ENCODE data around the gene TMEM82. TPM values are rescaled to one million over a fixed set of nuclear protein-coding genes. Genes with fewer than 3 reads are reported as not detected.

TMEM82 gene
- polyA plus RNA-seq, 1 donor (not counting 4 experiments of a cell fraction or from before 2014, with no cell fraction given) = not detected

- TF ChIP-seq EZH2 (IDR thresholded peaks at IDR 0.05; ENCODE audit: low read length) = no peak
- TF ChIP-seq CTCF (optimal IDR thresholded peaks at IDR 0.05 in 1 of 3, IDR thresholded peaks at IDR 0.05 in 1 of 3, conservative IDR thresholded peaks at IDR 0.05 in 1 of 3; ENCODE audit: extremely low read depth in 1 of 3, insufficient read depth in 2 of 3, low read length in 3 of 3) = no peak
- no peak for DNase-seq (ENCODE audit: low read depth, low spot score)
- Histone ChIP-seq H4K20me1 (ENCODE audit: control insufficient read depth, extremely low read depth, insufficient read depth, low read length) (no peaks in the 10 kb centered on the region), H3K36me3 (ENCODE audit: control insufficient read depth in 2 of 2, extremely low read depth in 1 of 2, insufficient read depth in 2 of 2, low read length in 2 of 2) (peaks cover 11 to 17% of the 10 kb centered on the region in 2 experiments), H3K9me1 (ENCODE audit: control insufficient read depth, extremely low read depth, insufficient read depth, low read length) (no peaks in the 10 kb centered on the region), H3K4me1 (ENCODE audit: control insufficient read depth, extremely low read depth, insufficient read depth, low read length) (peaks cover 15% of the 10 kb centered on the region), H3K4me3 (ENCODE audit: control insufficient read depth in 2 of 3, extremely low read depth in 1 of 3, insufficient read depth in 2 of 3, low read depth in 1 of 3, low read length in 3 of 3) (no peak overlapping the region), H2AFZ (ENCODE audit: control insufficient read depth, low read length) (no peak overlapping the region), H3K79me2 (ENCODE audit: control insufficient read depth, insufficient read depth, low read length) (no peaks in the 10 kb centered on the region), H3K9me3 (ENCODE audit: control insufficient read depth, low read depth, low read length) (no peaks in the 10 kb centered on the region), H3K27me3 (ENCODE audit: control insufficient read depth, extremely low read depth, insufficient read depth, low read length) (no peaks in the 10 kb centered on the region), H3K27ac (ENCODE audit: control insufficient read depth, insufficient read depth, low read length) (no peak overlapping the region), H3K9ac (ENCODE audit: control insufficient read depth, extremely low read depth, insufficient read depth, low read length) (no peak overlapping the region), H3K4me2 (ENCODE audit: control insufficient read depth, extremely low read depth, insufficient read depth, low read depth, low read length) (no peak overlapping the region)
- dilution Hi-C loops (cut with MboI; ENCODE audit: extremely low pct_ligation_motif_present, low sequenced_read_pairs) = no loop called here
- no peak for FAIRE-seq
Measured at GRCh38 chr1:15737324-15738319, 4.7 kb upstream of the TMEM82 start.

GRCh38 chr1:15738416-15739113 lies 3.7 kb upstream of the TMEM82 start:
- no peak for TF ChIP-seq EZH2 (IDR thresholded peaks at IDR 0.05; ENCODE audit: low read length)
- TF ChIP-seq CTCF (optimal IDR thresholded peaks at IDR 0.05 in 1 of 3, IDR thresholded peaks at IDR 0.05 in 1 of 3, conservative IDR thresholded peaks at IDR 0.05 in 1 of 3; ENCODE audit: extremely low read depth in 1 of 3, insufficient read depth in 2 of 3, low read length in 3 of 3) = no peak
- no peaks in the 10 kb centered on the region for H3K9me1 ChIP-seq (ENCODE audit: control insufficient read depth, extremely low read depth, insufficient read depth, low read length)
- FAIRE-seq = no peak
- H3K4me3 ChIP-seq (ENCODE audit: control insufficient read depth in 2 of 3, extremely low read depth in 1 of 3, insufficient read depth in 2 of 3, low read depth in 1 of 3, low read length in 3 of 3) = no peak overlapping the region
- peaks cover 15% of the 10 kb centered on the region for H3K4me1 ChIP-seq (ENCODE audit: control insufficient read depth, extremely low read depth, insufficient read depth, low read length)
- no peaks in the 10 kb centered on the region for H3K27me3 ChIP-seq (ENCODE audit: control insufficient read depth, extremely low read depth, insufficient read depth, low read length)
- DNase-seq (ENCODE audit: low read depth, low spot score) = no peak
- H3K27ac ChIP-seq (ENCODE audit: control insufficient read depth, insufficient read depth, low read length) = no peak overlapping the region
- dilution Hi-C loops (cut with MboI; ENCODE audit: extremely low pct_ligation_motif_present, low sequenced_read_pairs) = no loop called here
- no peaks in the 10 kb centered on the region for H4K20me1 ChIP-seq (ENCODE audit: control insufficient read depth, extremely low read depth, insufficient read depth, low read length)
- H3K36me3 ChIP-seq (ENCODE audit: control insufficient read depth in 2 of 2, extremely low read depth in 1 of 2, insufficient read depth in 2 of 2, low read length in 2 of 2) = peaks cover 3 to 14% of the 10 kb centered on the region in 2 experiments
- no peaks in the 10 kb centered on the region for H3K9me3 ChIP-seq (ENCODE audit: control insufficient read depth, low read depth, low read length)
- no peak overlapping the region for H3K9ac ChIP-seq (ENCODE audit: control insufficient read depth, extremely low read depth, insufficient read depth, low read length)
- H2AFZ ChIP-seq (ENCODE audit: control insufficient read depth, low read length) = no peak overlapping the region
- no peak overlapping the region for H3K4me2 ChIP-seq (ENCODE audit: control insufficient read depth, extremely low read depth, insufficient read depth, low read depth, low read length)
- no peaks in the 10 kb centered on the region for H3K79me2 ChIP-seq (ENCODE audit: control insufficient read depth, insufficient read depth, low read length)

Data from keratinocyte (primary cell).